ENCODE results near the gene TCF12.

The TCF12 gene

GRCh38 chr15:57185507-57186074 lies 267.1 kb downstream of the TCF12 start:
- DNase-seq, result no peak

GRCh38 chr15:57189466-57189865 lies 271.0 kb downstream of the TCF12 start:
- no peak for DNase-seq

- no peak for DNase-seq
Observed at GRCh38 chr15:57190208-57190607, 271.8 kb downstream of the TCF12 start.

GRCh38 chr15:57193161-57193560 lies 274.7 kb downstream of the TCF12 start:
- no peak for DNase-seq

- no peak for DNase-seq
Observed at GRCh38 chr15:57195326-57195725, 276.9 kb downstream of the TCF12 start.

- DNase-seq, result no peak
Observed at GRCh38 chr15:57196865-57197264, 278.4 kb downstream of the TCF12 start.

- no peak for DNase-seq
Observed at GRCh38 chr15:57198131-57198530, 279.7 kb downstream of the TCF12 start.

GRCh38 chr15:57198654-57199291 lies 280.3 kb downstream of the TCF12 start:
- no peak for DNase-seq

GRCh38 chr15:57201578-57201977 lies 283.1 kb downstream of the TCF12 start:
- DNase-seq, result no peak

- DNase-seq, result no peak
Observed at GRCh38 chr15:57203906-57204305, 285.5 kb downstream of the TCF12 start.

GRCh38 chr15:57205027-57205855 lies 286.8 kb downstream of the TCF12 start:
- DNase-seq, result no peak

- no peak for DNase-seq
Observed at GRCh38 chr15:57205996-57206395, 287.6 kb downstream of the TCF12 start.

- no peak for DNase-seq
Observed at GRCh38 chr15:57213862-57214261, 295.4 kb downstream of the TCF12 start.

- no peak for DNase-seq
Observed at GRCh38 chr15:57215326-57215725, 296.9 kb downstream of the TCF12 start.

- DNase-seq, result no peak
Observed at GRCh38 chr15:57215881-57216280, 297.4 kb downstream of the TCF12 start.

- DNase-seq, result no peak
Observed at GRCh38 chr15:57216288-57216687, 297.8 kb downstream of the TCF12 start.

GRCh38 chr15:57217778-57218598 lies 299.5 kb downstream of the TCF12 start:
- DNase-seq, result no peak

GRCh38 chr15:57218826-57219576 lies 300.6 kb downstream of the TCF12 start:
- no peak for DNase-seq

- DNase-seq, result no peak
Observed at GRCh38 chr15:57220205-57220604, 301.8 kb downstream of the TCF12 start.

GRCh38 chr15:57221134-57221533 lies 302.7 kb downstream of the TCF12 start:
- no peak for DNase-seq

GRCh38 chr15:57223345-57223744 lies 304.9 kb downstream of the TCF12 start:
- no peak for DNase-seq

- DNase-seq, result no peak
Observed at GRCh38 chr15:57223887-57224286, 305.4 kb downstream of the TCF12 start.

Measured in activated effector memory CD4-positive, alpha-beta T cell treated with anti-CD3 and anti-CD28 coated beads, Interleukin-2, amount 50 U/mL, for 16 hours (primary cell).